ENCODE measurements around the gene TOGARAM1. TPM values are rescaled to one million over a fixed set of nuclear protein-coding genes. Genes with fewer than 3 reads are reported as not detected.
A peak's percentile ranks its signal among the peaks of the same experiment; 100 is the strongest.

The TOGARAM1 gene
- total and polyA plus RNA-seq, 12 donors, result 3.7 to 25.2 (median 21.8) TPM

DNA sequence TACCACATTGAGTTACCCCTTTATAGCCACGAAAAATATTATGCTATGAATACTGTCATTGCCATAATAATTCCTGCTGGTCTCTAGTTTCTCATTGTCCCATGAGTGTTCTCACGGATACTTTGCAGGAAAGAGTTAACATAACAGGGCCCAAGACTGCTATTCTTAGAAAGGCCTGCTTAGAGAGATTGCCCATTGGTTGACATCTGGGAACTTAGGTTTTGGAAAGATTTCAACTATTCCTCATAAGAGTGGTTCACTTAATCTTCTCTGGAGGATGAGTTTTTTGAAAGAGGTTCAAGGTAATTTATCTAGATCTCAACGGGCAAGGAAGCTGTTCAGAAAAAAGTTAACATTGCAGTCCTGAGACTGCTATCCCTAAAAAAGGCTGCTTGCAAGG, 103.5 kb downstream of the TOGARAM1 start:
- whole genome bisulfite sequencing, 2 donors, result 27 to 49% methylated on average over 3 of the region's 3 CpGs
- TF ChIP-seq, protein P1, sequence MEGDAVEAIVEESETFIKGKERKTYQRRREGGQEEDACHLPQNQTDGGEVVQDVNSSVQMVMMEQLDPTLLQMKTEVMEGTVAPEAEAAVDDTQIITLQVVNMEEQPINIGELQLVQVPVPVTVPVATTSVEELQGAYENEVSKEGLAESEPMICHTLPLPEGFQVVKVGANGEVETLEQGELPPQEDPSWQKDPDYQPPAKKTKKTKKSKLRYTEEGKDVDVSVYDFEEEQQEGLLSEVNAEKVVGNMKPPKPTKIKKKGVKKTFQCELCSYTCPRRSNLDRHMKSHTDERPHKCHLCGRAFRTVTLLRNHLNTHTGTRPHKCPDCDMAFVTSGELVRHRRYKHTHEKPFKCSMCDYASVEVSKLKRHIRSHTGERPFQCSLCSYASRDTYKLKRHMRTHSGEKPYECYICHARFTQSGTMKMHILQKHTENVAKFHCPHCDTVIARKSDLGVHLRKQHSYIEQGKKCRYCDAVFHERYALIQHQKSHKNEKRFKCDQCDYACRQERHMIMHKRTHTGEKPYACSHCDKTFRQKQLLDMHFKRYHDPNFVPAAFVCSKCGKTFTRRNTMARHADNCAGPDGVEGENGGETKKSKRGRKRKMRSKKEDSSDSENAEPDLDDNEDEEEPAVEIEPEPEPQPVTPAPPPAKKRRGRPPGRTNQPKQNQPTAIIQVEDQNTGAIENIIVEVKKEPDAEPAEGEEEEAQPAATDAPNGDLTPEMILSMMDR (IDR thresholded peaks at IDR 0.05), result no peak
- DNase-seq, result no peak
- peaks cover 0 to 22% (median 9%) of the 10 kb centered on the region in 9 donors for H3K4me1 ChIP-seq
- ATAC-seq, result peak; percentile 49 to 93 (median 82)
- no peaks in the 10 kb centered on the region for H3K9me3 ChIP-seq
- no peaks in the 10 kb centered on the region for H3K27me3 ChIP-seq
- intact Hi-C loops (cut with DNase I), result no loop called here
- H3K27ac ChIP-seq, result peak overlapping the region in 7 of 10 donors; percentile 39 to 76 (median 66)
- H3K4me3 ChIP-seq, result peak overlapping the region in 3 of 10 donors; percentile 6 to 14 (median 8)
- H3K36me3 ChIP-seq, result peaks cover 0 to 35% (median 0%) of the 10 kb centered on the region in 9 donors

DNA sequence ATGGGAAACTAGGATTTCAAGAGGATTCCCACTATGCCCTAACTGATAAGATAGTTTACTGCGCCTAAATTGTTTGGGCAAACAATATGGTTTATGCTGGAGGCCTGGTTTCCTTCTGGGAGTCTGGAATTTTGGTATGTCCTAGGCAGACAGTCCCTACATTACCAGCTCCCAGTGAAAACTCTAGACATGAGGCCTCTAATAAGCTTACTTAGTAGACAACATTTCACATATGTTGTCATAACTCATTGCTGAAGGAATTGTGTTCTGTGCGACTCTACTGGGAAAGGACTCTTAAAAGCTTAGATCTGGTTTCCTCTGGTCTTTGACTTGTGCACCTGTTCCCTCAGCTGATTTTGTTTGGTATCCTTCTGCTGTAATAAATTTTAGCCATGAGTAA, 104.0 kb downstream of the TOGARAM1 start:
- Histone ChIP-seq H3K4me1 (peaks cover 0 to 22% (median 9%) of the 10 kb centered on the region in 9 donors), H3K27ac (peak overlapping the region in 7 of 10 donors; percentile 39 to 76 (median 66)), H3K36me3 (peaks cover 0 to 39% (median 0%) of the 10 kb centered on the region in 9 donors), H3K27me3 (no peaks in the 10 kb centered on the region), H3K4me3 (peak overlapping the region in 3 of 10 donors; percentile 6 to 14 (median 8)), H3K9me3 (no peaks in the 10 kb centered on the region)
- DNase-seq (no peak), ATAC-seq (peak in 5 of 8 donors; percentile 59 to 72 (median 63))
- TF ChIP-seq, protein P1 (IDR thresholded peaks at IDR 0.05), result no peak
- 38 to 51% methylated on average over 2 of the region's 2 CpGs for WGBS, 2 donors
- intact Hi-C loops (cut with DNase I), result no loop called here

DNA sequence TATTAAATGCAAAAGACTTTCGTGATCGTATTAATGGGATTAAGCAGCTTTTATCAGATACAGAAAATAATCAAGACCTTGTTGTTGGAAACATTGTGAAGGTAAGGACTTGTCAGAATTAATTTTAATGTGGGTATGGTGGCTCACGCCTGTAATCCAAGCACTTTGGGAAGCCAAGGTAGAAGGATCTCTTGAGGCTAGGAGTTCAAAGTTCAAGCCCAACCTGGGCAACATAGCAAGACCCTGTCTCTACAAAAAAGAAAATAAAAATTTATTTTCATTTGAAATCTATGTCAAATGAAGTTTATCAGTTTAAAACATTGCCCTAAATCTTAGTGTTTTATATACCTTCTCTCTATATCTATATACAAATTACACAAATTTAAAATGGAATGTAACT, 104.7 kb downstream of the TOGARAM1 start:
- no peak overlapping the region for H3K4me3 ChIP-seq
- peak overlapping the region in 5 of 10 donors; percentile 39 to 76 (median 66) for H3K27ac ChIP-seq
- peaks cover 0 to 22% (median 9%) of the 10 kb centered on the region in 9 donors for H3K4me1 ChIP-seq
- ATAC-seq, result no peak
- TF ChIP-seq, protein P1 (IDR thresholded peaks at IDR 0.05), result no peak
- no peaks in the 10 kb centered on the region for H3K9me3 ChIP-seq
- 87 to 91% methylated on average over 3 of the region's 3 CpGs for whole genome bisulfite sequencing, 2 donors
- no peaks in the 10 kb centered on the region for H3K27me3 ChIP-seq
- peaks cover 0 to 46% (median 0%) of the 10 kb centered on the region in 9 donors for H3K36me3 ChIP-seq
- intact Hi-C loops (cut with DNase I), result no loop called here
- no peak for DNase-seq

DNA sequence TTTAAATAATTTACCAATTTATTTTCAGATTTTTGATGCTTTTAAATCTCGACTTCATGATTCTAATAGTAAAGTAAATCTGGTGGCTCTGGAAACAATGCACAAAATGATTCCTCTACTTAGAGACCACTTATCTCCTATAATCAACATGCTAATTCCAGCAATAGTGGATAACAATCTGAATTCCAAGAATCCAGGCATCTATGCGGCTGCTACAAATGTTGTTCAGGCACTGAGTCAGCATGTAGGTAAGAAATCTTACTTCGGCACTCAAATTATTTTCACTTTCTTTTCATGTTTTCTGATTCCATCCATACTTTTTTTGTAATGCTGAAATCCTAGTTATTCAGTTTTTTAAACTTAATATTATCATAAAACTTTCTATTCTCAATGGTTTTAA, 106.4 kb downstream of the TOGARAM1 start:
- no peak overlapping the region for H3K27ac ChIP-seq
- TF ChIP-seq, protein P1 (IDR thresholded peaks at IDR 0.05), result no peak
- 73 to 90% methylated on average over 3 of the region's 3 CpGs for WGBS, 2 donors
- DNase-seq (no peak), ATAC-seq (no peak)
- H3K36me3 ChIP-seq, result peaks cover 0 to 59% (median under 1%) of the 10 kb centered on the region in 9 donors
- H3K9me3 ChIP-seq, result no peaks in the 10 kb centered on the region
- H3K4me3 ChIP-seq, result no peak overlapping the region
- intact Hi-C loops (cut with DNase I), result no loop called here
- H3K27me3 ChIP-seq, result no peaks in the 10 kb centered on the region
- peaks cover 0 to 24% (median 9%) of the 10 kb centered on the region in 9 donors for H3K4me1 ChIP-seq
